ENCODE results near the gene CD300LG. TPM values are rescaled to one million over a fixed set of nuclear protein-coding genes. Genes with fewer than 3 reads are reported as not detected.
A peak's percentile ranks its signal among the peaks of the same experiment; 100 is the strongest.
"Not testable (repeated sequence)": the region's sequence is repeated elsewhere in the genome, so short reads cannot be mapped to it uniquely, and the experiment has no call there.

CD300LG gene
- polyA plus RNA-seq, 3 donors, result not detected

DNA sequence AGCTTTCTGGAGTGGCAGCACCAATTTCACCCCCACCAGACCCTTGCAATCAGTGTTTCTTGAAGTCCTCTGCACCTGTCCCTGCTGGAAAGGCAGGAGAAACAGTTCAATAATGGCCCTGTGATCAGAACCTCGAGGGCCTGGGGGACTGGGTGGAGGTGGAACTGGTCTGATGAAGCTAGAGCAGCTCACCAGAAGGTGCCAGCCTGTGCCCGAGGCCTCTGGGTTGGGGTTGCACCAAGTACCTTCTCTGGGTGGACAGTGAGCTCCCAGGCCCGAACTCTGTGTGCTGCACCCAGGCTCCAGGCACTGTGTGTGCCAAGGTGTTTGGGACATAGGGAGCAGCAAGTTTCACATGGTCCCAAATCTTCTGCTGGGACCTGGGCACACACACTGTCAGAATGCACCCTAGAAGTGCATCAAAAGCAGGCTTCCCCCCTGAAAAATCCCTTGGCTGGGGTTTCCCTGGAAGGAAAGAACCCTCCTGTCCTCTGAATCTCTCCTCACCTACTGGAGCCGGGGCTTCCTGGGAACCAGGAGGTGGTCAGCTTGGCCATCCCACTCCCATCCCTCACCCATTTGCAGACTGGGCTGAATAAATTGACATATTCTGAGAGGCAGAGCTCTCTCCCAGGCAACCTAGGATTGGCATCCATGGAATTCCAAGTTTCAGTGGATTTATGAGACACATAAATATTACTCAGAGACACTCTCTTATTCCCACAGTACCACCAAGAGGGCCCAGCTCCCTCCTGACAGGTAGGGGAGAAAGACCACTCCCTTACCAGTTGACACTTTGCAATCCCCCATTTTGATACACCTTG, 17.4 kb downstream of the CD300LG start:
- Histone ChIP-seq H2AFZ (ENCODE audit: insufficient read depth, low read depth, low read length, poor library complexity, severe bottlenecking) (no peak overlapping the region), H3K27me3 (ENCODE audit: control insufficient read depth in 2 of 2, insufficient read depth in 2 of 2, low read length in 2 of 2) (no peaks in the 10 kb centered on the region), H3K9ac (ENCODE audit: insufficient read depth, low read length, poor library complexity, severe bottlenecking) (no peak overlapping the region), H4K20me1 (ENCODE audit: insufficient read depth, low read length) (no peaks in the 10 kb centered on the region), H3K4me2 (replicated peaks; ENCODE audit: extremely low read depth, low read length, poor library complexity, severe bottlenecking) (no peak overlapping the region), H3K9me3 (replicated peaks in 1 of 2; ENCODE audit: control insufficient read depth in 1 of 2, insufficient read depth in 1 of 2, low read length in 2 of 2) (peaks cover 0 to 8% of the 10 kb centered on the region in 2 donors), H3K4me1 (ENCODE audit: control insufficient read depth in 1 of 2, insufficient read depth in 2 of 2, low read length in 2 of 2) (peaks cover 9 to 18% of the 10 kb centered on the region in 2 donors), H3K4me3 (replicated peaks in 1 of 3; ENCODE audit: low read depth in 2 of 3, low read length in 3 of 3) (no peak overlapping the region), H3K27ac (ENCODE audit: low read depth in 1 of 2, low read length in 2 of 2) (no peak overlapping the region), H3K36me3 (replicated peaks in 1 of 2; ENCODE audit: control insufficient read depth in 1 of 2, insufficient read depth in 2 of 2, low read length in 2 of 2) (no peaks in the 10 kb centered on the region), H3K79me2 (ENCODE audit: insufficient read depth, low read length) (no peaks in the 10 kb centered on the region)
- Mint-ChIP-seq H3K27me3 (ENCODE audit: low read depth in 3 of 3) (peaks cover 0 to 5% (median 0%) of the 10 kb centered on the region in 3 donors), H3K36me3 (peaks cover 0 to 4% of the 10 kb centered on the region in 2 donors), H3K4me1 (peaks cover 23% of the 10 kb centered on the region), H3K9me3 (peaks cover 6 to 8% (median 8%) of the 10 kb centered on the region in 7 donors), H3K27ac (no peak overlapping the region), H3K4me3 (no peak overlapping the region)
- no peak for DNase-seq
- 95% methylated on average over 2 of the region's 4 CpGs for WGBS (ENCODE audit: insufficient coverage)
- TF ChIP-seq, protein P1, sequence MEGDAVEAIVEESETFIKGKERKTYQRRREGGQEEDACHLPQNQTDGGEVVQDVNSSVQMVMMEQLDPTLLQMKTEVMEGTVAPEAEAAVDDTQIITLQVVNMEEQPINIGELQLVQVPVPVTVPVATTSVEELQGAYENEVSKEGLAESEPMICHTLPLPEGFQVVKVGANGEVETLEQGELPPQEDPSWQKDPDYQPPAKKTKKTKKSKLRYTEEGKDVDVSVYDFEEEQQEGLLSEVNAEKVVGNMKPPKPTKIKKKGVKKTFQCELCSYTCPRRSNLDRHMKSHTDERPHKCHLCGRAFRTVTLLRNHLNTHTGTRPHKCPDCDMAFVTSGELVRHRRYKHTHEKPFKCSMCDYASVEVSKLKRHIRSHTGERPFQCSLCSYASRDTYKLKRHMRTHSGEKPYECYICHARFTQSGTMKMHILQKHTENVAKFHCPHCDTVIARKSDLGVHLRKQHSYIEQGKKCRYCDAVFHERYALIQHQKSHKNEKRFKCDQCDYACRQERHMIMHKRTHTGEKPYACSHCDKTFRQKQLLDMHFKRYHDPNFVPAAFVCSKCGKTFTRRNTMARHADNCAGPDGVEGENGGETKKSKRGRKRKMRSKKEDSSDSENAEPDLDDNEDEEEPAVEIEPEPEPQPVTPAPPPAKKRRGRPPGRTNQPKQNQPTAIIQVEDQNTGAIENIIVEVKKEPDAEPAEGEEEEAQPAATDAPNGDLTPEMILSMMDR (IDR thresholded peaks at IDR 0.05), result no peak
- intact Hi-C loops (cut with micrococcal nuclease), result no loop called here

DNA sequence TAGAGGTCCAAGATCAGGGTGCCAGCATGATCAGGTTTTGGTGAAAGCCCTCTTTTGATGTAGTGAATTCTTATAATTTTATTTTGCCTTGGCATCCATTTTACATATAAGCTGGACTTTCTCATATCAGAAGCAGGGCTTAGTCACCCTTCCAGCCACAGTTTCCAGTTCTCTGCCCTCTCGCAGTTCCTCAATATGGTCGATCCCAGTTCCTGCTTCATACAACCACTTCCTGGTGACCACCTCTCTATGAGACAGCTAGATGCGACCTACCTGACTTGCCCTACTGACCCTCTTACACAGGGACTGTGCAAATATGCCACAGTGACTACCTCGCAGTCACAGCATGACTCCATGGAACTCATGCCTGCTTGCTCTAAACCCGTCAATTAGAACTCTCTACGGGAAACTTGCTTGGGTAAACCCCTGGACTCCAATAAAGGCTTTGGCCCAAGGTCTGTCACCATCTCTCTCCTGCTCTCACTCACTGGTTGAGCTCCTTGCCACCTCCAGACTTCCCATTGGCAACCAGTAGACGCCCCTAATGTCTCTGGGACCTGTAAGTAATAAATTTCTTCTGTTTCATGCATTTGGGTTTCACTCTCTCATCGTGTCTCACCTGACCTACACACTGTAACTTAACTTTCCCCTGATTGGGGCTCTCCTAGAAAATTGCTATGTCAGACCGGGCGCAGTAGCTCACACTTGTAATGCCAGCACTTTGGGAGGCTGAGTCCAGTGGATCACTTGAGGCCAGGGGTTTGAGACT, 21.4 kb downstream of the CD300LG start:
- intact Hi-C loops (cut with micrococcal nuclease), result no loop called here
- TF ChIP-seq, protein P1 (IDR thresholded peaks at IDR 0.05), result no peak
- no peak overlapping the region for H3K4me3 ChIP-seq (replicated peaks in 1 of 3; ENCODE audit: low read depth in 2 of 3, low read length in 3 of 3)
- 63% methylated on average over 9 of the region's 10 CpGs for WGBS (ENCODE audit: insufficient coverage)
- Mint-ChIP-seq H3K4me3 (peak overlapping the region in 1 of 2 donors; percentile 76), H3K36me3 (peaks cover 0 to 4% of the 10 kb centered on the region in 2 donors), H3K27me3 (ENCODE audit: low read depth in 3 of 3) (peaks cover 0 to 13% (median 7%) of the 10 kb centered on the region in 3 donors), H3K27ac (peak overlapping the region in 4 of 7 donors; percentile 3 to 74 (median 44)), H3K4me1 (peaks cover 22% of the 10 kb centered on the region), H3K9me3 (peaks cover 6 to 10% (median 8%) of the 10 kb centered on the region in 7 donors)
- H3K4me2 ChIP-seq (replicated peaks; ENCODE audit: extremely low read depth, low read length, poor library complexity, severe bottlenecking), result no peak overlapping the region
- no peaks in the 10 kb centered on the region for H3K36me3 ChIP-seq (replicated peaks in 1 of 2; ENCODE audit: control insufficient read depth in 1 of 2, insufficient read depth in 2 of 2, low read length in 2 of 2)
- H3K4me1 ChIP-seq (ENCODE audit: control insufficient read depth in 1 of 2, insufficient read depth in 2 of 2, low read length in 2 of 2), result peaks cover 9 to 18% of the 10 kb centered on the region in 2 donors
- no peaks in the 10 kb centered on the region for H4K20me1 ChIP-seq (ENCODE audit: insufficient read depth, low read length)
- peak overlapping the region; percentile 31 for H2AFZ ChIP-seq (ENCODE audit: insufficient read depth, low read depth, low read length, poor library complexity, severe bottlenecking)
- H3K9ac ChIP-seq (ENCODE audit: insufficient read depth, low read length, poor library complexity, severe bottlenecking), result no peak overlapping the region
- peak; percentile 57 to 82 (median 70) for DNase-seq
- H3K27me3 ChIP-seq (ENCODE audit: control insufficient read depth in 2 of 2, insufficient read depth in 2 of 2, low read length in 2 of 2), result no peaks in the 10 kb centered on the region
- H3K79me2 ChIP-seq (ENCODE audit: insufficient read depth, low read length), result no peaks in the 10 kb centered on the region
- peaks cover 0 to 8% of the 10 kb centered on the region in 2 donors for H3K9me3 ChIP-seq (replicated peaks in 1 of 2; ENCODE audit: control insufficient read depth in 1 of 2, insufficient read depth in 1 of 2, low read length in 2 of 2)
- peak overlapping the region in 1 of 2 donors; percentile 37 for H3K27ac ChIP-seq (ENCODE audit: low read depth in 1 of 2, low read length in 2 of 2)

DNA sequence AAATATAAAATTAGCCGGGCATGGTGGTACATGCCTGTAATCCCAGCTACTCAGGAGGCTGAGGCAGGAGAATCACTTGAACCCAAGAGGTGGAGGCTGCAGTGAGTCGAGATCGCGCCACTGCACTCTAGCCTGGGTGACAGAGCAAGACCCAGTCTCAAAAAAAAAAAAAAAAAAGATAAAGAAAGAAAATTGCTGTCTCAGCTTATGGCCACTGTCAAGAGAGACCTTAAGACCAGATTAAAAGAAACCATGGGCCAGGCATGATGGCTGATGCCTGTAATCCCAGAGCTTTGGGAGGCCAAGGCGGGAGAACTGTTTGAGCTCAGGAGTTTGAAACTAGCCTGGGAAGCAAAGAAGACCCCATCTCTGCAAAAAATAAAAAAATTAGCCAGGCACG, 22.1 kb downstream of the CD300LG start:
- H2AFZ ChIP-seq (ENCODE audit: insufficient read depth, low read depth, low read length, poor library complexity, severe bottlenecking); H3K27me3 ChIP-seq (ENCODE audit: control insufficient read depth in 2 of 2, insufficient read depth in 2 of 2, low read length in 2 of 2); intact Hi-C loops (cut with micrococcal nuclease); H3K36me3 Mint-ChIP-seq; H3K79me2 ChIP-seq (ENCODE audit: insufficient read depth, low read length); H3K4me3 ChIP-seq (replicated peaks in 1 of 3; ENCODE audit: low read depth in 2 of 3, low read length in 3 of 3); H3K9me3 ChIP-seq (replicated peaks in 1 of 2; ENCODE audit: control insufficient read depth in 1 of 2, insufficient read depth in 1 of 2, low read length in 2 of 2); DNase-seq; H3K9ac ChIP-seq (ENCODE audit: insufficient read depth, low read length, poor library complexity, severe bottlenecking); H3K27ac Mint-ChIP-seq; H3K9me3 Mint-ChIP-seq; H4K20me1 ChIP-seq (ENCODE audit: insufficient read depth, low read length); H3K27ac ChIP-seq (ENCODE audit: low read depth in 1 of 2, low read length in 2 of 2); H3K4me3 Mint-ChIP-seq; H3K4me2 ChIP-seq (replicated peaks; ENCODE audit: extremely low read depth, low read length, poor library complexity, severe bottlenecking); H3K36me3 ChIP-seq (replicated peaks in 1 of 2; ENCODE audit: control insufficient read depth in 1 of 2, insufficient read depth in 2 of 2, low read length in 2 of 2): not testable (repeated sequence)
- WGBS (ENCODE audit: insufficient coverage), result no CpG with 5 or more reads among the region's 6 CpGs
- peaks cover 9 to 18% of the 10 kb centered on the region in 2 donors for H3K4me1 ChIP-seq (ENCODE audit: control insufficient read depth in 1 of 2, insufficient read depth in 2 of 2, low read length in 2 of 2)
- H3K27me3 Mint-ChIP-seq (ENCODE audit: low read depth in 3 of 3), result peaks cover 0 to 13% (median 7%) of the 10 kb centered on the region in 3 donors
- peaks cover 22% of the 10 kb centered on the region for H3K4me1 Mint-ChIP-seq
